ENCODE data around the gene HMX1.

Gene HMX1

GRCh38 chr4:8819473-8820177 lies 52.0 kb downstream of the HMX1 start:
- DNase-seq (ENCODE audit: low read depth in 2 of 2) = no peak

GRCh38 chr4:8819019-8819418 lies 52.6 kb downstream of the HMX1 start:
- DNase-seq (ENCODE audit: low read depth in 2 of 2) = no peak

GRCh38 chr4:8818063-8818881 lies 53.4 kb downstream of the HMX1 start:
- no peak for DNase-seq (ENCODE audit: low read depth in 2 of 2)

GRCh38 chr4:8817813-8818062 lies 53.9 kb downstream of the HMX1 start:
- no peak for DNase-seq (ENCODE audit: low read depth in 2 of 2)

- DNase-seq (ENCODE audit: low read depth in 2 of 2) = no peak
Observed at GRCh38 chr4:8817096-8817812, 54.4 kb downstream of the HMX1 start.
